Measurements from ENCODE around the gene CRISPLD2. TPM values are rescaled to one million over a fixed set of nuclear protein-coding genes. Genes with fewer than 3 reads are reported as not detected.

CRISPLD2 gene
- total RNA-seq, 2 donors from 2014 or later: 27.5 to 129 TPM

GRCh38 chr16:84804326-84804725 is 15.5 kb upstream of the CRISPLD2 start:
- WGBS, 2 donors: 84 to 85% methylated on average over 10 of the region's 10 CpGs
- Histone ChIP-seq H3K4me3 (no peak overlapping the region), H3K27me3 (no peaks in the 10 kb centered on the region), H3K4me1 (no peaks in the 10 kb centered on the region), H3K9me3 (no peaks in the 10 kb centered on the region), H3K27ac (no peak overlapping the region), H3K36me3 (replicated peaks in 1 of 2; ENCODE audit: insufficient read depth in 1 of 2, low read depth in 2 of 2) (no peaks in the 10 kb centered on the region)
- DNase-seq (no peak), ATAC-seq (no peak)
- no peak for TF ChIP-seq POLR2A (IDR thresholded peaks at IDR 0.05)
- TF ChIP-seq CTCF (IDR thresholded peaks at IDR 0.05): no peak
- intact Hi-C loops (cut with DNase I): no loop called here

- Histone ChIP-seq H3K9me3 (no peaks in the 10 kb centered on the region), H3K4me1 (no peaks in the 10 kb centered on the region), H3K27me3 (no peaks in the 10 kb centered on the region), H3K27ac (peak overlapping the region in 2 of 4 donors; percentile 0 to 32), H3K36me3 (replicated peaks in 1 of 2; ENCODE audit: insufficient read depth in 1 of 2, low read depth in 2 of 2) (no peaks in the 10 kb centered on the region), H3K4me3 (no peak overlapping the region)
- TF ChIP-seq CTCF (IDR thresholded peaks at IDR 0.05) (no peak), POLR2A (IDR thresholded peaks at IDR 0.05) (no peak)
- DNase-seq (peak in 2 of 4 donors; percentile 37 to 67), ATAC-seq (peak; percentile 50)
- 61 to 70% methylated on average over 20 to 26 of the region's 26 CpGs for whole genome bisulfite sequencing, 2 donors
- intact Hi-C loops (cut with DNase I): no loop called here
Measured at GRCh38 chr16:84806256-84806889, 13.4 kb upstream of the CRISPLD2 start.

- intact Hi-C loops (cut with DNase I): no loop called here
- Histone ChIP-seq H3K36me3 (replicated peaks in 1 of 2; ENCODE audit: insufficient read depth in 1 of 2, low read depth in 2 of 2) (no peaks in the 10 kb centered on the region), H3K27me3 (no peaks in the 10 kb centered on the region), H3K4me1 (no peaks in the 10 kb centered on the region), H3K4me3 (no peak overlapping the region), H3K27ac (peak overlapping the region in 2 of 4 donors; percentile 0 to 32), H3K9me3 (no peaks in the 10 kb centered on the region)
- no peak for DNase-seq
- 72 to 81% methylated on average over 6 to 10 of the region's 10 CpGs for WGBS, 2 donors
- ATAC-seq: no peak
- TF ChIP-seq CTCF (IDR thresholded peaks at IDR 0.05) (no peak), POLR2A (IDR thresholded peaks at IDR 0.05) (no peak)
Measured at GRCh38 chr16:84806890-84807258, 12.9 kb upstream of the CRISPLD2 start.

GRCh38 chr16:84807776-84808175 is 12.0 kb upstream of the CRISPLD2 start:
- 71 to 78% methylated on average over 7 of the region's 7 CpGs for WGBS, 2 donors
- Histone ChIP-seq H3K4me3 (no peak overlapping the region), H3K36me3 (replicated peaks in 1 of 2; ENCODE audit: insufficient read depth in 1 of 2, low read depth in 2 of 2) (no peaks in the 10 kb centered on the region), H3K4me1 (no peaks in the 10 kb centered on the region), H3K27me3 (no peaks in the 10 kb centered on the region), H3K9me3 (no peaks in the 10 kb centered on the region), H3K27ac (no peak overlapping the region)
- TF ChIP-seq POLR2A (IDR thresholded peaks at IDR 0.05): no peak
- TF ChIP-seq CTCF (IDR thresholded peaks at IDR 0.05): no peak
- ATAC-seq: no peak
- no peak for DNase-seq
- intact Hi-C loops (cut with DNase I): no loop called here

GRCh38 chr16:84808826-84809225 is 11.0 kb upstream of the CRISPLD2 start:
- no peak for DNase-seq
- 75 to 82% methylated on average over 8 of the region's 8 CpGs for WGBS, 2 donors

More at GRCh38 chr16:84808826-84809225, 11.0 kb upstream of the CRISPLD2 start:
- Histone ChIP-seq H3K27ac (no peak overlapping the region), H3K4me3 (no peak overlapping the region), H3K27me3 (no peaks in the 10 kb centered on the region), H3K36me3 (replicated peaks in 1 of 2; ENCODE audit: insufficient read depth in 1 of 2, low read depth in 2 of 2) (no peaks in the 10 kb centered on the region), H3K4me1 (no peaks in the 10 kb centered on the region), H3K9me3 (no peaks in the 10 kb centered on the region)
- intact Hi-C loops (cut with DNase I): no loop called here
- TF ChIP-seq CTCF (IDR thresholded peaks at IDR 0.05) (no peak), POLR2A (IDR thresholded peaks at IDR 0.05) (no peak)
- no peak for ATAC-seq

Data from body of pancreas (tissue), 4 donors.